NOMO-1 treated with DMSO at 0.1 percent for 48 hours (cell line): ENCODE data around the gene CPEB3.
A peak's percentile ranks its signal among the peaks of the same experiment; 100 is the strongest.

Experiments used
- DNase-seq: peaks from one replicate; lab custom pipeline; 2025; ENCODE audit not compliant: unreplicated experiment; lab: John Stamatoyannopoulos, UW

Gene CPEB3

GRCh38 chr10:92108747-92109146 lies 182.1 kb downstream of the CPEB3 start:
- DNase-seq = no peak

GRCh38 chr10:92108120-92108519 lies 182.8 kb downstream of the CPEB3 start:
- no peak for DNase-seq

GRCh38 chr10:92103376-92104090 lies 187.3 kb downstream of the CPEB3 start:
- no peak for DNase-seq

GRCh38 chr10:92102601-92103213 lies 188.2 kb downstream of the CPEB3 start:
- no peak for DNase-seq

- no peak for DNase-seq
Measured at GRCh38 chr10:92094960-92095359, 195.9 kb downstream of the CPEB3 start.

- no peak for DNase-seq
Measured at GRCh38 chr10:92091965-92092364, 198.9 kb downstream of the CPEB3 start.

GRCh38 chr10:92087750-92088395 lies 203.0 kb downstream of the CPEB3 start:
- DNase-seq = peak; percentile 84

- no peak for DNase-seq
Measured at GRCh38 chr10:92082583-92083280, 208.1 kb downstream of the CPEB3 start.

- no peak for DNase-seq
Measured at GRCh38 chr10:92081641-92082040, 209.2 kb downstream of the CPEB3 start.

- DNase-seq = no peak
Measured at GRCh38 chr10:92080244-92080643, 210.6 kb downstream of the CPEB3 start.

GRCh38 chr10:92079003-92079402 lies 211.9 kb downstream of the CPEB3 start:
- DNase-seq = no peak

- no peak for DNase-seq
Measured at GRCh38 chr10:92076722-92077121, 214.2 kb downstream of the CPEB3 start.

GRCh38 chr10:92075829-92076228 lies 215.0 kb downstream of the CPEB3 start:
- DNase-seq = no peak

GRCh38 chr10:92074126-92074887 lies 216.6 kb downstream of the CPEB3 start:
- no peak for DNase-seq

GRCh38 chr10:92068900-92069299 lies 222.0 kb downstream of the CPEB3 start:
- no peak for DNase-seq

GRCh38 chr10:92066386-92066785 lies 224.5 kb downstream of the CPEB3 start:
- DNase-seq = no peak

GRCh38 chr10:92064506-92064905 lies 226.4 kb downstream of the CPEB3 start:
- DNase-seq = no peak

- DNase-seq = no peak
Measured at GRCh38 chr10:92062273-92062672, 228.6 kb downstream of the CPEB3 start.

- DNase-seq = no peak
Measured at GRCh38 chr10:92054807-92055206, 236.1 kb downstream of the CPEB3 start.

GRCh38 chr10:92052741-92053140 lies 238.1 kb downstream of the CPEB3 start:
- no peak for DNase-seq

GRCh38 chr10:92052088-92052487 lies 238.8 kb downstream of the CPEB3 start:
- DNase-seq = no peak
